GM18526 (cell line): ENCODE measurements around the gene RUFY4.

ENCODE experiments used
- POLR2A ChIP-seq: IDR thresholded peaks from 3 replicates; pipeline ENCODE4 v1.6.1; 2011; ENCODE audit not compliant: insufficient read length; ENCODE audit errors: extremely low read depth

The RUFY4 gene

DNA sequence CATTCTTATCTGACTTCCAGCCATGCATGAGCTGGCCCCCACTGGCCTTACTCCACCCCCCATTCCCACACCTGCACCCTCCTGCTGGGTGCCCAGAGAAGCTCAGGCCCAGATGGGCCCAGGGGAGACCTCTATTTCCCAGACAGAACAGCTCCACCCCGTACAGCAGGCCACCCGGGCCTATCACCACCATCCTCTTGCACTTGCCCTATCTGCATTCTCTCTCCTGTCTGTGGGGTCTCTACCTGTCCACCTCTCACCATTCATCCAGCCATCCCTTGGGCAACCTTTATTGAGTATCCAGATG, 40.9 kb upstream of the RUFY4 start:
- TF ChIP-seq POLR2A, result no peak

DNA sequence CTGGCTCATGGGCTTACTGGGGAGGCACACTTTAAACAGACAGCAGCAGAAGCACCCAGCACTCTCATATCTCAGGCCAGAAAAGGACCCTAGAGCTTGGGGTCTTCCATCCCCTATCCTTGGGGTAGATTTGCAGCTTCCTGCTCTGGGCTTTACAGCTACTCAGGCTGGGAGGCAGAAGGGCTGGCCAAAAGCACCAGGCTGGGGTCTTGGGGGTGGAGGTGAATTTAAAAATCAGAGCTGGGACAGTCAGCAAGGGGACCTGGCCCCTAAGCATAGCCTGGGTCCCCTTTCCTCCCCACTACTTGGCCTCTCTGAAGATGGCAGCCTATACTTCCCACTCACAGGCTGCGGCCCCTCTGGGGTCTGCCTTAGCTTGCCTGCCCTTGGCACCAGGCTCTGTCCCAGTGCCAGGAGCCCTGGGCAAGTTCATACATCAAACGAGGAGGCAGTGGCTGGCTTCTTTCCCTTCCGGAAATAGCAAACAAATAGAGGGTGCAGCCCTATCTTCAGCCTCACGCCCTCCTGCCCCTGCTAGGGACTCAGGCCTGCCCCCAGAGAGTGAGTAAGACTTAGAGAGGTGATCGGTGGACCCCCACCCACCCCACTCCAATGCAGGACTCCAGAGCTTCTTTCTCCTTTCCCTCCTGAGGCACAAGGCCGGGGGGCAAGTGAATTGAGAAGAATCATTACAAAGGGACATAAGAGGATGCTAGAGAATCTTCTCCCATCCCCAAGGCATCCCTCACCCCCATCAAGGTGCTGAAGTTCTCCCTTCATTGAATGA, 40.3 kb upstream of the RUFY4 start:
- no peak for TF ChIP-seq POLR2A

GRCh38 chr2:218029366-218030360, 39.4 kb upstream of the RUFY4 start:
- TF ChIP-seq POLR2A, result no peak

- no peak for TF ChIP-seq POLR2A
These were observed 38.5 kb upstream of the RUFY4 start for GRCh38 chr2:218030409-218031195.

- no peak for TF ChIP-seq POLR2A
These were observed 37.8 kb upstream of the RUFY4 start for GRCh38 chr2:218031261-218031660.

DNA sequence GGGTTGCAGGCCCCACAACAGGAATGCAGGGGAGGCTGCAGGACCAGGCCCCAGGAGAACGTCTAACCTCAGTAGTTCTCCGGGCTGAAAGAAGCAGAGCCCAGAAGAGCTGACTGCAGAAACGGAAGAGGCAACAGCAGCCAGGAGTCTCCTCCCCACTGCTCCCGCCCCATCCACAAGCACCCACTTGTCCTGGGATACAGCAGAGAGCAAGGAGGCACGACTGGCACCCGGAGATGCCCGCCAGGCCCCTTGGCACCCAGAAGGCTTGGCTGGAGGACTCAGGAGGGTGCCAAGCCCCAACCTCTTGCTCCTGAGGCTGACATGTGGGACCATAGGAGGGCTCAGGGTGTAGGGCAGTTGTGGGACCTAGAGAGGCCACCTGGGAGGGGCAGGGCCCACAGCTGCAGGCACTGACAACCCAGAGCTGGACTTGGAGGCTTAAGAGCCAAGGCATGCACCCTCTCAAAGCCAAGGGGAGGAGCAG, 37.2 kb upstream of the RUFY4 start:
- no peak for TF ChIP-seq POLR2A

GRCh38 chr2:218032336-218033171, 36.5 kb upstream of the RUFY4 start:
- TF ChIP-seq POLR2A, result no peak

DNA sequence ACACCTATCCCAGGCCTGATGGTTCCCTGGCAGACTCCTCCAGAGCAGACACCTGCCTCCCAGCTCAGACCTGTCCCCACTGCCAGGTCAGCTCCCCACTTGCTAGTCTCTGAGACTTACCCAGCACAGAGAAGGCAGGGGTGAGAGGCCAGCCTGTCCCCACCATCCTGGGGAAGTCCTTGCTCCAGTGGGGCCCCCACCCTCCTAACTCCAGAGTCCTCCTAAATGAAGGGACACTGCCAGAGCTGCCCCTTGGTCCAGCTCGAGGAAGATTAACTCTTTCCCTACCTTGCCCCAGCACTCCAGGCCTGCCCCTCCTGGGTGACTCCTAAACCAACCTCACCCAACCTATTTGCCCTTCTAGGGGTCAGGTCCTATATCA, 35.9 kb upstream of the RUFY4 start:
- TF ChIP-seq POLR2A, result no peak

DNA sequence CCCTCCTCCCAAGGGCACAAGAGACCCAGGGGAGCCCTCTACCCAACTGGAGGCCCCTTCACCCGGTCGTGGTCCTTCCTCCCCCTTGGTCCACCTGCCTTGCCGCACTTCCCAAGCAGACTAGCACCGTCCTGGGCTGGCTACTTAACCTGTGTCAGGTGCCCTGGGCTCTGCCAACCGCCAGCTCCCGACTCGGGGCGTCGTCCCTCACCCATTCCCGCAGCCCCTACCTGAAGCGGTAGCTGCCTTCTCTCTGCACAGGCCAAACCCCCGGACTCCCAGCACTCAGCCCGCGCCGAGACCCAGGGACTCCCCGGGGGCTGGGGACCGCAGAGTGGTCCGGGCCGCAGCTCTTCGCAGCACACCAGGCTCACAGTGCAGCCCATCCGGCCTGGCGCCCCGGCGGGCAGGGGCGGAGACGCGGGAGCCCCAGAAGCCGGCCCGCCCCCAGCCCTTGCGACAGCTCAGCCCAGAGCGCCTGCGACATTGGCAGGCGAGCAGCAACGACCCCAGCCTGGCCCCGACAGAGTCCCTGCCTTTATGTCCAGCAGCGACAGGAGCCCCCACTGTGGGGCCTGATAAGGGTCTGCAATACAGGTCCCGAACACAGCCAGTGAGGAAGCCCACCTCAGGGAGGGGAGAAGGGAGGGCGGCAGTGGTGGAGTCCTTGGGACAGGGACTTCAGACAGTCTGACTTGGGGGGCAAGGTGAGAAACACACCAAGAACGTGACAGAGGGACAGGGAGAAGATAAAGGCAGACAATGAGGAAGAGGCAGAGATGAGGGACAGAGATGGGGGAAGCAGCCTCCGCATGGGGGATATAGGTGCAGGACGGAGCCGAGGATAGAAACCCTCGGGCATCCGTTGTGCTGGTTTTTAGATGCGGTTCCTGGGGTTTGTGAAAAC, 35.2 kb upstream of the RUFY4 start:
- no peak for TF ChIP-seq POLR2A

DNA sequence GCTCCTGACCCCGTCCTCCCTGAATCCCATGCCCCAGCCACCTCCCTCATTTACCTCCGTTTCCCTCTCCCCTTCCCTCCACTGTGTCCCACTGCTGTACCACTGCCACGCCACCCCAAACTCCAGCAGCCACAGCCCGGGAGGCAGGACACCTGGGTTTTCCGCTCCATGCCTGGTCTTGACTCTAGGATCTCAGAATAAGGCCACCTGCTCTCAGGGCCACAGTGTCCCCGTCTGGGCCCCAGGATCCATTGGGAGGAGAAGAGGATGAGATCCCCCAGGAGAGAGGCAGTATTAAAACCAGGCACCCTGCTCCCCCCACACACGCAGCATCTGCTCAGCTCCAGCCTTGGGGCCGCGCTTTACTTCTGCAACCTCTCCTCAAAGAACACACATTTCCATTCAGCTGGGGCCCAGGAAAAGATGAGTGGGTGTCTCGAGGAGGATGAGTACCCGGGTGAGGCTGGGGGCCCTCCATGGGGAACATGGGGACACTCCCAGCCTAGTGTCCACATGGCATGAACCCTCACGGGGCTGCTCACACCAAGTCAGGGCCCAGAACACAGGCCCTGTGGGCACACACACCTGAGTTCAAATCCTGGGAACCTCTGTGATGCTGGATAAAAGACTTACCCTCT, 33.5 kb upstream of the RUFY4 start:
- TF ChIP-seq POLR2A, result no peak

GRCh38 chr2:218036371-218036770, 32.7 kb upstream of the RUFY4 start:
- TF ChIP-seq POLR2A, result no peak

DNA sequence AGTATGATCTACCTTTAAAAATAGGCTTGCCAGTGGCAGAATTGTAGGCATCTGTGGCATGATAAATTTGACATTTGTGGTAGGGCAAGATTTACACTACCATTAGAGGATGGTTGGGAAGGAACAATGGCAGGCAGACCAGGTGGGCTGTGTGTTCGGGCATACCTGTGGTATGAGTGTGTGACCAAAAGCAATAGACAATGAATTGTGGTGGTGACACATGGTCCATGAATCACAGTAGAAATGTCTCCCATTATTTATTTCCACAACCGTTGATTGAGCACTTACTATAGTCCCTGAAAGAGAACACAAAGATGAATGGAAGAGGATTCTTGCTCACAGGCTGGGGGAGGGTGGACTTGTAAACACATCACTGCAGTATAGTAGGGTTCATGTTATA, 29.9 kb upstream of the RUFY4 start:
- no peak for TF ChIP-seq POLR2A

DNA sequence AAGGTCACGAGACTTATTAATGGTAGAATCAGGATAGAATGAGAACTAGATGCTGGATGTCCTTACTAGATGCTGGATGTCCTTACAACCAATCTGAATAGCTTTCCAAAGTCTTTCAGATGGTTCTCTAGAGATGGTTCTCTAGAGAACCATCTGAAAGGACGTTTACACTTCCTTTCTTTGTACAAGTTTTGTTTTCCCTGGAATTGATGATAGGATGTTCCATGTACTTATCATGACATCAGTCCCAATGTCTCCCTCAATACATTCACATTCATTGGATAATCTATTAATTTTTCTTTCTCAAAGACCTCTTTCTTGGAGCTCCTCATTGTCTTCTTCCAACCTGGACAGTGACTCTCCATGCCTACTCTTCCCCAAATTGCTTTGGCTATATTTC, 28.2 kb upstream of the RUFY4 start:
- no peak for TF ChIP-seq POLR2A
